HG02588 (cell line): Measurements from ENCODE around the gene RNU11.
"Not testable (repeated sequence)": the region's sequence is repeated elsewhere in the genome, so short reads cannot be mapped to it uniquely, and the experiment has no call there.

Experiments
- ATAC-seq: cut with Tn5 transposase; IDR thresholded peaks from one replicate; pipeline ENCODE4 v1.9.1; 2021; ENCODE audit warnings: mild to moderate bottlenecking, moderate library complexity; ENCODE audit not compliant: unreplicated experiment

The RNU11 gene

GRCh38 chr1:28648474-28649198 is at the start of gene RNU11:
Gene RNU11 (plus strand): TSS chr1:28648600.
- peak; percentile 60 for ATAC-seq

DNA sequence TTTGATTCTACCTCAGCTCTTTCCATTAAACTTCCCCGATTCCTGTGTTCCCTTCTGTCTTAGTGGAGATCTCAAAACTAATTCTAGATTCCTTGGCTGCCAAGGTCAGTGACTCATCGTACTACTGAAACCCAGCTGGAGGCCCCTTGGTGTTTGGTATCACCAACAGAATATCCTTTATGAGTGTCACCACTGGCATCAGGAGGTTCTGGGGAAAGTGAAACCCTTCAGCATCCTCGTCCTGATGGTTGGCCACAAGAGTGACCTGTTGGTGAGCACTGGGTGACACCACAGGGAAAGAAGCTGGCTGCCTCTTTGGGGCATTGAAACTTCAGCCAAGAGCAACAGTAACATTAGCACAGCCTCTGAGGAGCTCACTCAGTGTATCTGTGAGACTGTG is 46.7 kb upstream of the RNU11 start:
- no peak for ATAC-seq

- no peak for ATAC-seq
Observed at GRCh38 chr1:28602536-28603439, 45.6 kb upstream of the RNU11 start.

DNA sequence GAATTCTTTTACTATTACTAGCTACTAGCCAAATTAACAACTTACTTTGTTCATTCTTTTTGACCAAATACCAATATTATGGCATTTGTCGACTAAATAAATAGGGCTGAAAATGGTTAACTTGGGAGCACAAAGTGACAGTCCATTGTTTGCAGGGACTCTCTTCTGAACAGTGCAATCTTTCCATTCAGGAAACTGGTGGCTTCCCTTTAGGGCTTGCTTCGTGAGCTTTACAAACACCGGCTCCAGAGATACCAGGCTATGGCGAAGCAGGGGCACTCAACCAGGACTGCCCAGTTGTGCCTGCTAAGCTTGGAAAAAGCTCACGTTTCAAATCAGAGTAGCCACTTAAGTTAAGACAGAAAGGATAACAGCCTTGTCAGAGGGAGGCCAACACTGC is 44.0 kb upstream of the RNU11 start:
- ATAC-seq: no peak

GRCh38 chr1:28604962-28605361 is 43.4 kb upstream of the RNU11 start:
- no peak for ATAC-seq

DNA sequence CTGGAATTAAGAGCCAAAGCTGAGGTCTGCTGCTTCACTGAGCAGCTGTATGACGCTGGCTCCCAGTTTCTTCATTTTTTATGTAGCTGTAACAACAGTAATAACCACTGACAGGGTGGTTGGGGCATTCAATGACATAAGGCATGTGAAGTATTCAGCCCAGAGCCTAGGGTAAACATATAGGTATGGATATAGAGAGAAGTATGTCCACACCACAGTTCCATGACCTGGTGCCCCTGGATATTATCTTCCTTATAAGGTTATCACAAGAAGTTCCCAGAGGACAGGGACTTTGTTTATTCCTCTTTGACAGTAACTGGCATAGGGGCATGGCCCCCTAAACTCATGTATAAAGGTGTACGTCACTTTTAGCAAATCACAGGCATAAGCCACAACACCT is 41.6 kb upstream of the RNU11 start:
- no peak for ATAC-seq

- no peak for ATAC-seq
Observed at GRCh38 chr1:28613175-28613574, 35.2 kb upstream of the RNU11 start.

- ATAC-seq: no peak
Observed at GRCh38 chr1:28631713-28632112, 16.7 kb upstream of the RNU11 start.

DNA sequence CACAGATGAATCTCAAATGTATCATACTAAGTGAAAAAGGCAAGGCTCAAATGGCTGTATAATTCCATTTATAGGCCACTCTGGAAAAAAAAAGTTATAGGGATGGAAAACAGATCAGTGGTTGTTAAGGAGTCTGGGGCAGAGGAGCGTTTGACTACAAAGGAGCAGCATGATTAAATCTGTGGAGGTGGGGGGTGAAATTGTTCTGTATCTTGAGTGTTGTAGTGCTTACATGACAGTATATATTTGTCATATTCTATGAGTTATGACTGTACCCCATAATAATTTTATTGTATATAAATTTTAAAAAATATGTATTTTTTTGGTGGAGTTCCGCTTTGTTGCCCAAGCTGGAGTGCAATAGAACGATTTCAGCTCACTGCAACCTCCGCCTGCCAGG is 15.8 kb upstream of the RNU11 start:
- ATAC-seq: no peak

DNA sequence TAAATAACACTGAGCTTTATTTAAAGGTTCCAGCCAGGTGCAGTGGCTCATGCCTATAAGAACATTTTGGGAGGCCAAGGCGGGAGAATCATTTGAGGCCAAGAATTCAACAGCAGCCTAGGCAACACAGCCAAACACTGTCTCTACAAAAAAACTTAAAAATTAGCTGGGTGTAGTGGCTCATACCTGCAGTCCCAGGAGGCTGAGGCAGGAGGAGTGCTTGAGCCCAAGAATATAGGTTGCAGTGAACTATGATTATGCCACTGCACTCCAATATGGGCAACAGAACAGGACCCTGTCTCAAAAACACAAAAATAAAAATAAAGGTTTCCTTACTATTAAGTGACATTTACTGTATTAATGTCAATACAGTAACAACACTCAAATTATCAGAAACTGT is 7.6 kb upstream of the RNU11 start:
- no peak for ATAC-seq

- ATAC-seq: peak; percentile 5
Observed at GRCh38 chr1:28642056-28642846, 6.1 kb upstream of the RNU11 start.

- peak; percentile 78 for ATAC-seq
Observed at GRCh38 chr1:28642847-28643635, 5.4 kb upstream of the RNU11 start, which contains the start of gene TAF12. Gene TAF12 (minus strand): TSS chr1:28643067. CDS start chr1:28622081, 20,986 bp downstream.

- ATAC-seq: no peak
Observed at GRCh38 chr1:28644494-28644893, 3.9 kb upstream of the RNU11 start.

GRCh38 chr1:28645406-28645805 is 3.0 kb upstream of the RNU11 start:
- not testable (repeated sequence) for ATAC-seq

DNA sequence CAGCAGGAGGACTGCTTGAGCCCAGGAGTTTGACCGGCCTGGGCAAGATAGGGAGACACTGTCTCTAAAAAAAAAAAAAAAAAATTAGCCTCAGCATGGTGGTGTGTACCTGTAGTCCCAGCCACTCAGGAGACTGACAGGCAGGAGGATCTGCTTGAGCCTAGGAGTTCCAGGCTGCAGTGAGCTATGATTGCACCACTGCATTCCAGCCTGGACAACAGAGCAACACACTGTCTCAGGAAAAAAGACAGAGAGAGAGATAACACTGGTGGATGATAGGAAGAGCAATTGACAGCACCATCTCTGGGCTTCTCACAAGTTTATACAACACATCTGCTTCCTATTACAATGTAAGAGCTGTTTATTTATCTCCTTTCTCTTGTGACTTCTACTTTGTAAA is 2.4 kb upstream of the RNU11 start:
- no peak for ATAC-seq

DNA sequence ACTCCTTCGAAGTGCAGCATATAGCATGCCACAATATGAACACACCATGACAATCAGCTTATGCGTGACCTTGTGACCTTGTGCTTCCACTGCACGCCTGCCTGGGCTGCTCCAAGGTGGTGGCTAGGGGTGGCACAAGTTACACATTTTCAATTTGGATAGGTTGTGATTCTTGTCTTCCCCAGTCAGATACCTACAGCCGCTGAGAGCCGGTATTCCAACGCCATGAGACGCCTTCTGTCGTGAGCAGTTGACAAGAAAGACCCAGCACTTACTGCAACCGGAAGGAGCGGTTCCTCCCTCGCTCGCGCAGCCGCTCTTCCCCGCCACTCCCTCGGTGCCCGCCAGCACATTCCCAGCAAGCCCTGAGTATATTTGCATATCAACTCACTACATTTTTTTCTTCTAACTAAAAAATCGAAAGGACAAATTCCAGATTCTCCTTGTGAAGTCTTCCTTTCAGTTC is 359 bp upstream of the RNU11 start:
- ATAC-seq: peak; percentile 64

DNA sequence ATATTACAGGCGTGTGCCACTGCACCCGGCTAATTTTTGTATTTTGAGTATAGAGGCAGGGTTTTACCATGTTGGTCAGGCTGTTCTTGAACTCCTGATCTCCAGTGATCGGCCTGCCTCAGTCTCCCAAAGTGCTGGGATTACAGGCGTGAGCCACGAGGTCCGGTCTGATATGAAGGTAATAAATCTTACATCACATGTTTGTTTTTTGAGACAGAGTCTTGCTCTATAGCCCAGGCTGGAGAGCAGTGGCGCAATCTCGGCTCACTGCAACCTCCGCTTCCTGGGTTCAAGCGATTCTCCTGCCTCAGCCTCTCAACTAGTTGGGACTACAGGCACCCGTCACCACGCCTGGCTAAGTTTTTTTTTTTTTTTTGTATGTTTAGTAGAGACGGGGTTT is 4.7 kb downstream of the RNU11 start:
- not testable (repeated sequence) for ATAC-seq

DNA sequence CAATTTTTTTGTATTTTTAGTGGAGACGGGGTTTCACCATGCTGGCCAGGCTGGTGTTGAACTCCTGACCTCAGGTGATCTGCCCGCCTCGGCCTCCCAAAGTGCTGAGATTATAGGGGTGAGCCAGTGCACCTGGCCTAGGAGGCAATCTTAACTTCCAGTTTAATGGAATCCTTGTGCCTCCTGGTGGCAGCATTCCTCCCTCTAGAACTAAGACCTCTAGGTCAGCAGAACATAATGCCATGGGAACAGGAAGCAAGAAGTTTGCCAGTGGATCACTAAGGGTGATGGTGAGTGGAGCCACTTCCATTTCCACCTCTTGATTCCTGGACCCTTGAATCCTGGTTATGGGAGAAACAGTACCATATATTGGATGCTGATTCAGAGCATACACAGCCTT is 5.5 kb downstream of the RNU11 start:
- ATAC-seq: not testable (repeated sequence)

- ATAC-seq: not testable (repeated sequence)
Observed at GRCh38 chr1:28655448-28656311, 7.3 kb downstream of the RNU11 start.
